Adrenal gland (tissue), 5 donors: Measurements from ENCODE around the gene ZBTB7C.

Experiments used
- POLR2A ChIP-seq, 2 donors: fragments of 450-650 bp; IDR thresholded peaks; one replicate each; pipeline ENCODE4 v1.6.1; 2017; ENCODE audit warnings: antibody characterized with exemption in 2 of 2, mild to moderate bottlenecking in 2 of 2, moderate library complexity in 1 of 2
- TF ChIP-seq, protein P1 (sequence below), 6 experiments: fragments of 450-650 bp in 4 of 6; fragments of 200-600 bp in 2 of 6; sonication (generic) in 1 of 6; IDR thresholded peaks; 1 replicate in 5 of 6; 2 replicates in 1 of 6; pipeline versions ENCODE4 v1.5.1 to v1.8.0; 2016 to 2021; ENCODE audit warnings: antibody characterized with exemption in 6 of 6, mild to moderate bottlenecking in 2 of 6, moderate library complexity in 1 of 6
- donor health status: DM: no; HTN: no; CAD: no.

DNA sequence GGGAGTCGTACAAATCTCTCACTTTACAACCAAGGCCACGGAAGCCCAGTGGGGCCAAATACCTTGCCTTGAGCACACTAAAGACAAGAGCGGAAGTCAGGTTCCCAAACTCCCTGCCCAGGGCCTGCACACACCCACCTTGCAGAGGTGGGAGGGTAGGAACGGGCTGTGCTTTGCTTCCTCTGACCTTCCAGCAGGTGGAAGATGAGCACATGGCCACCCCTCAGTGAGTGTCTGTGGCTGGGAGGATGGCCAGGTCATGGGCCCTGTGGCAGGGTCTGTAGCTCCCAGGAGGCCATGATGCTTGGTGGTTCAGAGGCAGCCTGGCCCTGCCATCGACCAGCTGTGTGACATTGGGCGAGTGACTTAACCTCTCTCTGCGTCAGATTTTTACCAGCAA, 218.2 kb downstream of the ZBTB7C start:
- TF ChIP-seq, protein P1, sequence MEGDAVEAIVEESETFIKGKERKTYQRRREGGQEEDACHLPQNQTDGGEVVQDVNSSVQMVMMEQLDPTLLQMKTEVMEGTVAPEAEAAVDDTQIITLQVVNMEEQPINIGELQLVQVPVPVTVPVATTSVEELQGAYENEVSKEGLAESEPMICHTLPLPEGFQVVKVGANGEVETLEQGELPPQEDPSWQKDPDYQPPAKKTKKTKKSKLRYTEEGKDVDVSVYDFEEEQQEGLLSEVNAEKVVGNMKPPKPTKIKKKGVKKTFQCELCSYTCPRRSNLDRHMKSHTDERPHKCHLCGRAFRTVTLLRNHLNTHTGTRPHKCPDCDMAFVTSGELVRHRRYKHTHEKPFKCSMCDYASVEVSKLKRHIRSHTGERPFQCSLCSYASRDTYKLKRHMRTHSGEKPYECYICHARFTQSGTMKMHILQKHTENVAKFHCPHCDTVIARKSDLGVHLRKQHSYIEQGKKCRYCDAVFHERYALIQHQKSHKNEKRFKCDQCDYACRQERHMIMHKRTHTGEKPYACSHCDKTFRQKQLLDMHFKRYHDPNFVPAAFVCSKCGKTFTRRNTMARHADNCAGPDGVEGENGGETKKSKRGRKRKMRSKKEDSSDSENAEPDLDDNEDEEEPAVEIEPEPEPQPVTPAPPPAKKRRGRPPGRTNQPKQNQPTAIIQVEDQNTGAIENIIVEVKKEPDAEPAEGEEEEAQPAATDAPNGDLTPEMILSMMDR (IDR thresholded peaks at IDR 0.05) = no peak
- TF ChIP-seq POLR2A (IDR thresholded peaks at IDR 0.05) = no peak
